ENCODE results near the gene SLC45A1. TPM values are rescaled to one million over a fixed set of nuclear protein-coding genes. Genes with fewer than 3 reads are reported as not detected.

Gene SLC45A1
- 0.57 and 0.85 TPM in 2 replicates for total RNA-seq (2014; rRNA removed; shearing (Covaris generic))

DNA sequence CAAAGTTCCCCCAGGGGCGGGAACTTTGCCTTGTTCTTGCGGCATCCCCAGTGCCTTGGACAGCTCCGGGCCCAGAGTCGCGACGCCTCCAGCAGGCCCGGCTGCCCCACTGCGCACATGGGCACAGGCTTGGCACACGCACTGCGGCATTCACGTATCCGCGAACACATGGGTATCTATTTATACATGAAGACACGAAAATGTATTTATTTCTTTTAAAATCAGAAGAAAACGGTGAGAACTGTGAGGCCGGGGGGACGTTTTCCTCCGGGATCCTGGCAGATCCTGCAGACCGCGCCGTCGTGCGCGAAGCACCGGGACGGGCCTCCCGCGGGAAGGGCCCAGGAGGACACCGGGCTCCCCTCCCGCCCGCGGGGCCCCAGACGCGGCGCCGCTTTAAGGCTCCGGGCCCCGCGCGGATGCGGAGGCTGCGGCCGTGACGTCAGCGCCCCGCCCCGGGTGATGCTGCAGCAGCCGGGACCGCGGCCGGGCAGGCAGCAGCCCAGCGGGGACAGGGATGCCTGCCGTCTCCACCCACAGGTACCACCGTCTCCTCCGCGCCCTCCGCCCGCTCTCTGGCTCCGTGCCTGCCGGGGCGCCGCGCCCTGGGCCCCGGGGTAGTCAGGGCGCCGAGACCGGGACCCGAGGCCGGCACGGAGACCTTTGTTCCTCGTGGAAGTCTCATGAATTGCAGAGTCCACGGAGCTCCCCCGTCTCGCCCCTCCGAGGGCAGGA, at the start of gene SLC45A1:
TSS of gene SLC45A1 (plus strand) at position 468 of the 735 bp plus-strand sequence. CDS start 6,216 bp downstream, outside the sequence.

Small RNA genes lying within 50 kb of the gene (small RNA-seq; reads per million reads assigned to genes)
- gene RF00019 (not detected), gene RNU6-991P (not detected)
